C4-2B (cell line): ENCODE results near the gene NTRK3.

Source experiments
- CTCF ChIP-seq: fragments of 450-650 bp; conservative IDR thresholded peaks from 2 replicates; pipeline ENCODE4 v1.5.1; 2017; ENCODE audit warnings: mild to moderate bottlenecking
- ZFX ChIP-seq: fragments of 450-650 bp; IDR thresholded peaks from 2 replicates; pipeline ENCODE4 v1.6.1; 2017

DNA sequence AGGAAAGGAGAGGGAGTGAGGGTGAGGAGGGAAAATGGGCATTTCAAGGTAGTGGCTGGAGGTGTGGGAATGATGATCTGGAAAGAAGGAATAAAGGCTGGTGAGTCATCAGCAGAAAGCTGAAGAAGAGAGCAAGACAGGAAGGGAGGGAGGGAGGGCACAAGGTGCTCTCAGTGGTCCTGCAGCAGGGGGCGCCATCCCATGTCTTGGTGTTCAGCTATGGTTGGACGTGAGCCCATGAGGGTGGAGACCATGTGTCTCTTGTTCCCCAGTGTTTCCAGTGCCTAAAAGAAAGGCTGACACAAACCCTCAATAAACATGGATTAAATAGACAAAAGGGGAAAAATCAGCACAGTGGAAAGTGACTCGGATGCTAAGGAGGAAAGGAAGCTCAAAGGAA lies 228.5 kb downstream of the NTRK3 start:
- TF ChIP-seq CTCF (peak; percentile 24), ZFX (no peak)
